ENCODE measurements around the gene S100A9. TPM values are rescaled to one million over a fixed set of nuclear protein-coding genes. Genes with fewer than 3 reads are reported as not detected.
A peak's percentile ranks its signal among the peaks of the same experiment; 100 is the strongest.

The S100A9 gene
- total RNA-seq, 1 experiment from 2014 or later: 559 TPM

DNA sequence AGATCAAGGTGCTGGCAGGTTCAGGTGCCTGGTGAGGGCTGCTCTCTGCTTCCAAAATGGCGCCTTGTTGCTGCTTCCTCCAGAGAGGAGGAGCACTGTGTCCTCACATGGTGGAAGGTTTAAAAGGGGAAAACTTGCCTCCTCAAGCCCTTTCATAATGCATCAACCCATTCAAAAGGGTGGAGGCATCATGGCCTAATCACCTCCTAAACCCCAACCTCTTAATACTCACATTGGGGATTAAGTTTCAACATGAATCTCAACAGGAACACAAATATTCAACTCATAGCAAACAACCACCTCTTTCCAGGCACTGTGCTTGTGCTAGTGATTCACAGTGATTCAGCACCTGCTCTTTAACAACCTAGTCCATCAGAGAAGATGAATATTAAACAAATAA is 13.6 kb downstream of the S100A9 start:
- no peaks in the 10 kb centered on the region for H3F3A ChIP-seq (ENCODE audit: low read length, unreplicated experiment)
- ATAC-seq (no peak), DNase-seq (peak; percentile 67)
- no peak overlapping the region for H3K9ac ChIP-seq (ENCODE audit: low read length)
- H3K4me2 ChIP-seq (ENCODE audit: low read length): no peak overlapping the region
- TF ChIP-seq, protein P1, sequence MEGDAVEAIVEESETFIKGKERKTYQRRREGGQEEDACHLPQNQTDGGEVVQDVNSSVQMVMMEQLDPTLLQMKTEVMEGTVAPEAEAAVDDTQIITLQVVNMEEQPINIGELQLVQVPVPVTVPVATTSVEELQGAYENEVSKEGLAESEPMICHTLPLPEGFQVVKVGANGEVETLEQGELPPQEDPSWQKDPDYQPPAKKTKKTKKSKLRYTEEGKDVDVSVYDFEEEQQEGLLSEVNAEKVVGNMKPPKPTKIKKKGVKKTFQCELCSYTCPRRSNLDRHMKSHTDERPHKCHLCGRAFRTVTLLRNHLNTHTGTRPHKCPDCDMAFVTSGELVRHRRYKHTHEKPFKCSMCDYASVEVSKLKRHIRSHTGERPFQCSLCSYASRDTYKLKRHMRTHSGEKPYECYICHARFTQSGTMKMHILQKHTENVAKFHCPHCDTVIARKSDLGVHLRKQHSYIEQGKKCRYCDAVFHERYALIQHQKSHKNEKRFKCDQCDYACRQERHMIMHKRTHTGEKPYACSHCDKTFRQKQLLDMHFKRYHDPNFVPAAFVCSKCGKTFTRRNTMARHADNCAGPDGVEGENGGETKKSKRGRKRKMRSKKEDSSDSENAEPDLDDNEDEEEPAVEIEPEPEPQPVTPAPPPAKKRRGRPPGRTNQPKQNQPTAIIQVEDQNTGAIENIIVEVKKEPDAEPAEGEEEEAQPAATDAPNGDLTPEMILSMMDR (conservative IDR thresholded peaks at IDR 0.05; ENCODE audit: low read depth, low read length): no peak
- TF ChIP-seq EZH2phosphoT487 (IDR thresholded peaks at IDR 0.05; ENCODE audit: borderline replicate concordance, low read length) (no peak), EZH2 (IDR thresholded peaks at IDR 0.05; ENCODE audit: low read length, unreplicated experiment) (no peak)
- ChIA-PET POLR2A (ENCODE audit: unreplicated experiment) (no interaction called here), CTCF (no interaction called here)
- H2AFZ ChIP-seq (ENCODE audit: low read length): no peak overlapping the region
- H3K4me3 ChIP-seq (ENCODE audit: low read length): no peak overlapping the region
- H3K27ac ChIP-seq (ENCODE audit: low read length): peak overlapping the region; percentile 34; the same call in 1 of the 2 replicates
- no peaks in the 10 kb centered on the region for H3K79me2 ChIP-seq (ENCODE audit: low read length)
- H3K36me3 ChIP-seq (ENCODE audit: low read depth, low read length): no peaks in the 10 kb centered on the region
- peaks cover 32% of the 10 kb centered on the region for H3K4me1 ChIP-seq (ENCODE audit: insufficient read depth, low read length)
- no peaks in the 10 kb centered on the region for H3K27me3 ChIP-seq (ENCODE audit: low read length)
- intact Hi-C loops (cut with micrococcal nuclease): no loop called here
- no peaks in the 10 kb centered on the region for H4K20me1 ChIP-seq (ENCODE audit: low read length)
- no peaks in the 10 kb centered on the region for H3K9me3 ChIP-seq (ENCODE audit: low read length)
- BruUV-seq (replicated peaks): no TSS peak
- H3K9me2 ChIP-seq (replicated peaks; ENCODE audit: low read length): no peaks in the 10 kb centered on the region

DNA sequence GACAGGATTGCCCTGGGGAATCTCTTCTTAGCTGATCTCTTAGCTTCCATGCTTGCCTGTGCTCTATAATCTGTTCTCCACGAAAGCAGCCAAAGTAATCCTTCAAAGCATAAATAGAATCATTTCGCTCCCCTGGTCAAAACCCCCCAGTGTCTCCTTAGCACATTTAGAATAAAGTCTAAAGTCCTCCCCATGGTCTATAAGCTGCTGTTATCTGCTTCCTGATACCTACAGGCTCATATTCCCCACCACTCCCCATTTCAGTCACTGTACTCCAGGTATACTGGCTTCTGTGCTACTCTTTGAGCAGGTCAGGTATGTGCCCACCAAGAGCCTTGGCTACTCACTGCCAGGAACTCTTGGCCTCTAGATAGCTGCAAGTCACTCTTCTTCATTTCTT is 14.9 kb downstream of the S100A9 start:
- CTCF ChIA-PET: no interaction called here
- Histone ChIP-seq H3K9me2 (replicated peaks; ENCODE audit: low read length) (no peaks in the 10 kb centered on the region), H3K4me1 (ENCODE audit: insufficient read depth, low read length) (peaks cover 36% of the 10 kb centered on the region), H2AFZ (ENCODE audit: low read length) (no peak overlapping the region), H3K9ac (ENCODE audit: low read length) (no peak overlapping the region), H3K79me2 (ENCODE audit: low read length) (no peaks in the 10 kb centered on the region), H3K36me3 (ENCODE audit: low read depth, low read length) (no peaks in the 10 kb centered on the region), H3K27me3 (ENCODE audit: low read length) (no peaks in the 10 kb centered on the region), H3K4me2 (ENCODE audit: low read length) (no peak overlapping the region), H3K27ac (ENCODE audit: low read length) (no peak overlapping the region), H3K9me3 (ENCODE audit: low read length) (no peaks in the 10 kb centered on the region), H3K4me3 (ENCODE audit: low read length) (no peak overlapping the region), H3F3A (ENCODE audit: low read length, unreplicated experiment) (no peaks in the 10 kb centered on the region), H4K20me1 (ENCODE audit: low read length) (no peaks in the 10 kb centered on the region)
- POLR2A ChIA-PET (ENCODE audit: unreplicated experiment): no interaction called here
- DNase-seq (no peak), ATAC-seq (no peak)
- no peak for TF ChIP-seq EZH2 (IDR thresholded peaks at IDR 0.05; ENCODE audit: low read length, unreplicated experiment)
- TF ChIP-seq, protein P1 (conservative IDR thresholded peaks at IDR 0.05; ENCODE audit: low read depth, low read length): no peak
- TF ChIP-seq EZH2phosphoT487 (IDR thresholded peaks at IDR 0.05; ENCODE audit: borderline replicate concordance, low read length): no peak
- BruUV-seq (replicated peaks): no TSS peak
- intact Hi-C loops (cut with micrococcal nuclease): no loop called here

DNA sequence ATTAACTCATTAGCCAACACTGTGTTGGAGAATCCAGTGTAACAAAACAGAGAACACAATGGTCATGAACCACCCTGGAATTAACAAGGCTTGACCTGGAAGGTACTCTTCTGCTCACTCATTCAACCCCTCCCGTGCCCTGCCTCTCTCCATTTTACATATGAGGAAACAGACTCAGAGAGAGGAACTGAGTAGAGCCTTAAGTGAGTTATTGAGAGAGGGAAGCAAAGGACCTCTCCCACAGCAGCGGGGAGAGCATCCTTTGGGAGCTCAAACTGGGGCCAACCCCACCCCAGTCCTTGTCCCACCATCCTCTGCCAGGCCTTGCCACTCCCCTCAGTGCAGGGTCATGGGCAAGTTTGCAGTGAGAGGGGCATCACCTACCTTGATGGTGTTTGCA is 16.4 kb downstream of the S100A9 start:
- no TSS peak for BruUV-seq (replicated peaks)
- Histone ChIP-seq H3K9ac (ENCODE audit: low read length) (no peak overlapping the region), H3K9me2 (replicated peaks; ENCODE audit: low read length) (no peaks in the 10 kb centered on the region), H3K4me1 (ENCODE audit: insufficient read depth, low read length) (peaks cover 36% of the 10 kb centered on the region), H3K27me3 (ENCODE audit: low read length) (peaks cover 2% of the 10 kb centered on the region; the same call in 1 of the 2 replicates), H4K20me1 (ENCODE audit: low read length) (no peaks in the 10 kb centered on the region), H3K4me2 (ENCODE audit: low read length) (no peak overlapping the region), H3K4me3 (ENCODE audit: low read length) (no peak overlapping the region), H3K79me2 (ENCODE audit: low read length) (no peaks in the 10 kb centered on the region), H3F3A (ENCODE audit: low read length, unreplicated experiment) (no peaks in the 10 kb centered on the region), H3K27ac (ENCODE audit: low read length) (no peak overlapping the region), H3K36me3 (ENCODE audit: low read depth, low read length) (no peaks in the 10 kb centered on the region), H3K9me3 (ENCODE audit: low read length) (no peaks in the 10 kb centered on the region), H2AFZ (ENCODE audit: low read length) (no peak overlapping the region)
- ChIA-PET CTCF (no interaction called here), POLR2A (ENCODE audit: unreplicated experiment) (no interaction called here)
- TF ChIP-seq EZH2phosphoT487 (IDR thresholded peaks at IDR 0.05; ENCODE audit: borderline replicate concordance, low read length) (no peak), EZH2 (IDR thresholded peaks at IDR 0.05; ENCODE audit: low read length, unreplicated experiment) (no peak)
- TF ChIP-seq, protein P1 (conservative IDR thresholded peaks at IDR 0.05; ENCODE audit: low read depth, low read length): no peak
- DNase-seq (no peak), ATAC-seq (no peak)
- intact Hi-C loops (cut with micrococcal nuclease): no loop called here
